ENCODE measurements around the gene SP3.

- TF ChIP-seq, protein P1, sequence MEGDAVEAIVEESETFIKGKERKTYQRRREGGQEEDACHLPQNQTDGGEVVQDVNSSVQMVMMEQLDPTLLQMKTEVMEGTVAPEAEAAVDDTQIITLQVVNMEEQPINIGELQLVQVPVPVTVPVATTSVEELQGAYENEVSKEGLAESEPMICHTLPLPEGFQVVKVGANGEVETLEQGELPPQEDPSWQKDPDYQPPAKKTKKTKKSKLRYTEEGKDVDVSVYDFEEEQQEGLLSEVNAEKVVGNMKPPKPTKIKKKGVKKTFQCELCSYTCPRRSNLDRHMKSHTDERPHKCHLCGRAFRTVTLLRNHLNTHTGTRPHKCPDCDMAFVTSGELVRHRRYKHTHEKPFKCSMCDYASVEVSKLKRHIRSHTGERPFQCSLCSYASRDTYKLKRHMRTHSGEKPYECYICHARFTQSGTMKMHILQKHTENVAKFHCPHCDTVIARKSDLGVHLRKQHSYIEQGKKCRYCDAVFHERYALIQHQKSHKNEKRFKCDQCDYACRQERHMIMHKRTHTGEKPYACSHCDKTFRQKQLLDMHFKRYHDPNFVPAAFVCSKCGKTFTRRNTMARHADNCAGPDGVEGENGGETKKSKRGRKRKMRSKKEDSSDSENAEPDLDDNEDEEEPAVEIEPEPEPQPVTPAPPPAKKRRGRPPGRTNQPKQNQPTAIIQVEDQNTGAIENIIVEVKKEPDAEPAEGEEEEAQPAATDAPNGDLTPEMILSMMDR (IDR thresholded peaks at IDR 0.05; ENCODE audit: low read depth, low read length, poor library complexity, severe bottlenecking): no peak
- no peak for TF ChIP-seq EZH2phosphoT487 (IDR thresholded peaks at IDR 0.05; ENCODE audit: borderline replicate concordance, low read length)
Observed at GRCh38 chr2:173943738-173944137, 21.4 kb downstream of the SP3 start.
